HG02571 (cell line): ENCODE results near the gene FBN3.

Experiments
- ATAC-seq: cut with Tn5 transposase; IDR thresholded peaks from one replicate; pipeline ENCODE4 v1.9.1; 2021; ENCODE audit warnings: mild to moderate bottlenecking, moderate library complexity; ENCODE audit not compliant: unreplicated experiment

Gene FBN3

DNA sequence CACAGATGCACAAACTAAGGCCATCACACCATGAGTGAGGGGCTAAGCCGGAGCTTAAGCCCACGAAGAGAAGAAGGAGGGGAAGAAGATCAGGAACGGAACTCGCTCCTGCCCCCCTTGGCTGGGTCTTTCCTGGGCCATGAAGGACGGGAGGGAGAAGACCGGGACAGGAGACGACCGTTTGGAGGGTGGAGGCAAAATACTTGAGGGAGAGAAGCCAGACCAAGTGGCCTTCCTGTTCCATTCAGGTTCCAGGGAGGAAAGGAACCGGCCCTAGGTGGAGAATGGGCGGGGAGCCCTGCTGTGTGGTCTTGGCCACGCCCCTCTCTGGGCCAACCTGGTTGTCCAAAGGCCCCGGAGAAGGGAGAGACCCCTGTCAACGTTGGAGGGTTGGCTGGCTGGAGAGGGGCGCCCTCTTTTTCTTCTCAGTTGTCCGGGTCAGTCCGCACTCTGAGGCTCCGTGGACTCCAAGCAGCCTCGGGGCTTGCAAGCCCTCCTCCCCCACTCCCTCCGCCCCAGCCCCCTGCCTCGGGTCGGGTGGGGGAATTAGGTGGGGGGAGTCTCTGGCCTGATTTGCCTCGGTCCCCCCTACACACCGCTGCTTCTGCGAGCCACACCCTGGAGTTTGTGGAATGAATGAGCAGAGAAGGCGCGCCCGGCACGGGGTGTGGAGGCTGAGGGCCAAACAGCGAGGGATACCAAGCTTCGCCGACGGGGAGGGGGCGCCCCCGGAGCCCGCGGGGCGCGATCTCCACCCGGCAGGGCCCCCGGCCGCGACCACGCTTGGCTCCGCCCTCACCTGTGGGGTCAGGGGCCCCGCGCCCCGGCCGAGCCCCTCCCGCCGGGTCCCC is 757 bp downstream of the FBN3 start:
- no peak for ATAC-seq

DNA sequence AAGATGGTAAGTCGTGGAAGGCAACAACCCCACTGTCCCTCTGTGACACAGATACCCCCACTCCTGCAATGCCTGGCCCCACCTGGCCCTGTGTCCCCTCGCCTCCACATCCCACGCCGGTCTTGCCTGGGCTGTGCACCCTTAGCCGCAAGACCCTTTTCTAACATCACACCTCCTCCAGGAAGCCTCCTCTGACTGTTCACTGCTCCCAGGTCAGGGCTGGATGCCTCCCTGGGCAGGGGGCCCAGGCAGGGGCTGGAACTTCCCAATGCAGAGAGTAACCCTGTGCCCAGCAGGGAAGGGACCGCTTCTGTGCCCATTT is 1.3 kb downstream of the FBN3 start:
- no peak for ATAC-seq

DNA sequence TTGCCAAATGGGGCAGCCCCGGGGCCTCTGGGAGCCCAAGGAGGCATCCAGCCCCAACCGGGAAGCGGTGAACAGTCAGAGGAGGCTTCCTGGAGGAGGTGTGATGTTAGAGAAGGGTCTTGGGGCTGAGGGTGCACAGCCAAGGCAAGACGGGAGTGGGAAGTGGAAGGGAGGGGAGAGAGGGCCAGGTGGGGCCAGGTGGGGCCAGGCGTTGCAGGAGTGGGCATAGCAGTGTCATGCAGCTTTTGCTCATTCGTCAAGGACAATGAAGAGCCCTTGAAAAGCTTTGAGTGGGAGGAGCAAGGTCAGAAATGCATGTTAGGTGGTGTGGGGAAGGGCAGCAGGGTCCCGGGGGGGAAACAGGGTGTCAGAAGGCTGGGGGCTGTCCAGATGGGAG is 1.8 kb downstream of the FBN3 start:
- no peak for ATAC-seq

DNA sequence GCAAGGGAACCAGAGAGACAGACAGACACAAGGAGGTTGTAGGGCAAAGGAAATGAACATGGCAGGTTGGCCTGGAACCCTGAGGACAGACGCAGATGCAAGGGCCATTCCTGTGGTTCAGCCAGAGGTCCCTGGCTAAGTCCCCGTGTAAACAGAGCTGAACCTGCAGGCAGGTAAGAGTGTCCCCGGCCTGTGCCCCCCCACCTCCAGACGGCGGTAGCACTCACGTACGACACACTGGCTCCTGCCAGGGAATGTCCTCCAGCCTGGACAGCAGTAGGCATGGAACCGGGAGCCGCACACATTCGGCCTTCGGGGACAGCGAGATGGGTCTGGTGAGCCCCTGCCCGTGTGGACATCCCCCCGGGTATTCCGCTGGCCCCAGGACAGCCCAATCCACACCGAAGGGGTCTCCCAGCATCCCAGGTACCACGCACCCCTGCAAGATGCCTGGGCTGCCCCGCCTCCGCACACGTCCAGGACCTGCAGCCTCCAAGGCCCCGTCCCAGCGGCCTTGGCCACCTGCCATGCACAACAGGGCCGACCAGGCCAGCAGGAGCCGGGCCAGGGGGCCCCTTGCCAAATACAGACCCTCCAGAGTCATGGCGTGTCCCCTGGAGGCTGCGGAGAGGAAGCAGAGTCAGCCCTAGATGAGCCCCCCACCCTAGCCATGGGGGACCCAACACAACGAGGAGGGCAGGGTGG is 2.4 kb downstream of the FBN3 start:
- ATAC-seq: no peak

DNA sequence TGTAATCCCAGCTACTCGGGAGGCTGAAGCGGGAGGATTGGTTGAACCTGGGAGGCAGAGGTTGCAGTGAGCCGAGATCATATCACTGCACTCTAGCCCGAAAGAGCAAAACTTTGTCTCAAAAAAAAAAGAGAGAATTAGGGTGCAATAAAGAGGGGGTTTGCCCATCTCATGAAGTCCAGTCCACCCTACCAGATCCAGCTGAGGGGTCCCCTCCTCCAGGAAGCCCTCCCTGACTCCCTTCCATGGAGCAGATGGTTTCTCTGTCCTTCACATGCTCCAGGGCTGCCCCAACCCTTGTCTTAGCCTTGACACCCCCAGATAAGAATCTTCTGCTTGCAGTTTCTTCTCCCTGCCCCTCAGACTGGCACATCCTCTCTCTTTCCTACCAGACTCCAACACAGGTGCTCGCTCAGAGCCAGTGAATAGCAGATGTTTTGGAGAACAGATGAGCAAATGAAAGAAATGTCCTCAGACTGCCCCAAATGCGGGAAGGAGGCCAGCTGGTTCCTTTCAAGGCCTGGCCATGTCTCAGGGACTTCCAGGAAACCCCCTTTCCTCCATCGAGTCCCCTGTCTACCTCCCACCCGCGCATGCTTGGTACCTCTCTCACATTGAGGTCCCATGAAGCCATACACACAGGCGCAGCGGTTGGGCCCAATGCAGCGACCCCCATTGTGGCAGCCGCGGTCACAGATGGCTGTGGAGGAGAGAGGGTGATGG is 5.0 kb downstream of the FBN3 start:
- no peak for ATAC-seq

GRCh38 chr19:8143041-8143440 is 6.4 kb downstream of the FBN3 start:
- ATAC-seq: no peak

DNA sequence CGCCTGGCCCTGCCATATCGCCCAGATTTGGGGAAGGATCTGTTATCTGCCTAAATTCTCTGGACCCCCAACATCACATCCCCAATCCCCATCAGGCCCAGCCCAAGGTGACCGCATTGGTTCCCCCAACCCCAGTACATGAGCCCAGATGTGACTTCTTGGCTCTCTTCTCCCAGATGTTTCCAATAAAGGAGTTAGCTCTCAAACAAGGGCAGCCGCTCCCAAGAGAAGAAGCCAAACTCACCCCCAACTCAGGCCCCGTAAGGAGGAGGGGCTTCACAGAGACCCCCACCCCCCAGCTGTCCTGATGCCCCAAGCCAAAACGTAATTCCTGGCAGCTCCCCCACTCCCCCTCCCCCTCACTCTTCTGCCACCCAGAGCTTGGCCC is 6.9 kb downstream of the FBN3 start:
- no peak for ATAC-seq

- ATAC-seq: no peak
Observed at GRCh38 chr19:8141726-8142512, 7.5 kb downstream of the FBN3 start.

GRCh38 chr19:8138201-8138600 is 11.2 kb downstream of the FBN3 start:
- no peak for ATAC-seq

DNA sequence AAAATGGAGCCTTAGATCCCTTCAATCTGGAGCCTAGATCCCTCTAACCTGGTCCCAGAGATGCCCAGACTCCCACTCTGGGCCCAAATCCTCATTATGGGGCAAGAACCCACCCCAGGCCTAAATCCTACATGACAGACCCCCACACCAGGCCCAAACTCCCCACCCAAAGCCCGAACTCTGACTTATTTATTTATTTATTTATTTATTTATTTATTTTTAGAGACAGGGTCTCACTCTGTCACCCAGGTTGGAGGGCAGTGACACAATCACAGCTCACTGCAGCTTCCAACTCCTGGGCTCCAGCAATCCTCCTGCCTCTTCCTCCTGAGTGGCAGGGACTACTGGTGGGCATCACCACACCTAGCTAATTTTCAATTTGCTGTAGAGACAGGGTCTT is 12.0 kb downstream of the FBN3 start:
- no peak for ATAC-seq

GRCh38 chr19:8135946-8136618 is 13.3 kb downstream of the FBN3 start:
- ATAC-seq: no peak

GRCh38 chr19:8132858-8133458 is 16.4 kb downstream of the FBN3 start:
- no peak for ATAC-seq

DNA sequence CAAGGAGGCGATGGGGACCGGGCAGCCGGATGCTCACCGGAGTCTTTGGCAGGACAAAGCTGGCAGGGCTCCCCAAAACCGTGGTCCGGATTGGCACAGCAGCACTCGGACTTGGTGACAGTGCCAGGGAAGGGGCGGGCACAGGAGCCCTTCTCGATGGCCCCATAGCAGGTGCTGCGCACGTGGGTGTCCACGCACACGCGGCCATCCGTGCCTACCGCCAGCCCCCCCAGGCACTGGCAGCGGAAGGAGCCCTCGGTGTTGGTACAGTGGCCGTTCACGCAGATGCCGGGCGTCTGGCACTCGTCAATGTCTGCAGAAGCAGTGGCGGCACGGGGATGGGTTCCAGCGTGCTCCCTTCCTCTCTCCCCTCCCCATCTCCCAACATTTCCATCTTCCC is 17.9 kb downstream of the FBN3 start:
- no peak for ATAC-seq

GRCh38 chr19:8129061-8129618 is 20.3 kb downstream of the FBN3 start:
- ATAC-seq: no peak

GRCh38 chr19:8128551-8128950 is 20.8 kb downstream of the FBN3 start:
- ATAC-seq: no peak

DNA sequence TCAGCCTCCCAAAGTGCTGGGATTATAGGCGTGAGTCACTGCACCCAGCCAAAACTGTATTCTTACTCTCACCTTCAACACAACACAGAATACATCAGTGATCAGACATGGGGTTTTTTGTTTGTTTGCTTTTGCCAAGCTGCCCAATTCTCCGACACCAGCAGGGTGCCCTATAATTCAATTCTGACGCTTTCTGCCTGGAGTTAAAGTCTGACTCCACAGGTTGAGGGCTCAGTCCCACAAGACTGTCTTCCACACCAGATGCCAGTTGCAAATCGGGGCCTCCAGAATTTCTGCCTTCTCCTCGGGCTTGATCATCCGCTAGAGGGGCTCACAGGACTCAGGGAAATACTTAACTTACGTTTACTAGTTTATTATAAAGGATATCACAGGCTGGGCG is 22.1 kb downstream of the FBN3 start:
- ATAC-seq: no peak

- no peak for ATAC-seq
Observed at GRCh38 chr19:8126511-8126910, 22.9 kb downstream of the FBN3 start.

- no peak for ATAC-seq
Observed at GRCh38 chr19:8126008-8126407, 23.4 kb downstream of the FBN3 start.

GRCh38 chr19:8123683-8124082 is 25.7 kb downstream of the FBN3 start:
- no peak for ATAC-seq
